Activated gamma-delta T cell treated with anti-CD3 and anti-CD28 coated beads, Interleukin-2, amount 50 U/mL, for 16 hours (primary cell): ENCODE measurements around the gene ZNF446.
A peak's percentile ranks its signal among the peaks of the same experiment; 100 is the strongest.
"Not testable (repeated sequence)": the region's sequence is repeated elsewhere in the genome, so short reads cannot be mapped to it uniquely, and the experiment has no call there.

Experiments
- DNase-seq: peaks from one replicate; pipeline ENCODE4 v3.0.0-alpha.2; 2020; ENCODE audit warnings: low read depth

Gene ZNF446

GRCh38 chr19:58470837-58471543, 5.2 kb upstream of the ZNF446 start:
- not testable (repeated sequence) for DNase-seq

- DNase-seq, result no peak
Observed at GRCh38 chr19:58471736-58472135, 4.4 kb upstream of the ZNF446 start.

GRCh38 chr19:58473775-58474174, 2.4 kb upstream of the ZNF446 start:
- no peak for DNase-seq

- DNase-seq, result no peak
Observed at GRCh38 chr19:58474291-58474996, 1.7 kb upstream of the ZNF446 start.

GRCh38 chr19:58474997-58475713, 997 bp upstream of the ZNF446 start:
- DNase-seq, result no peak

DNA sequence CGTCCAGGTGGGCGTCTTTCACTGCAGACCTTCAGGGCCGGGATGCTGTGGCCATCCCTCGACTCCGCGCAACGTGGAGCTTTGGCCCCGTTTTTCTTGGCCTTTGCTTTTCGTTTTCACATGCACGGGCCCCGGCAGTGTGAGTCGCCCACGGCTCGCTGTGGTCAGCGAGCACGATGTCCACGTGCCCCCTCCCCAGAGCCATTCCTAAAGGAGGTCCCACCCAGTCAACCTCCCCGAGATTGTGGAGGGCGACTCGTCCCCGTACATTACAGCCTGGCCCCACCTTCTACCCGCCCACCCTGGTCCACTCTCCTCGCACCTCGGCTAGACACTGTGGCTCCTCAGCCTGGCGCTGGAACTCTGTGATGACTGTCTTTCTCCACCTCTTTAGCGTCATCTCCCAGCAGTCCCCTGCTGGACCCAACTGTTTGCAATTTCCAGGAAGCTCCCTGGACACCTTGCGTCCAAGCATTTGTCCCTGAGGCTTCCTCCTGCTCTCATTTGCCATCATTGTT, 405 bp downstream of the ZNF446 start:
- DNase-seq, result no peak

DNA sequence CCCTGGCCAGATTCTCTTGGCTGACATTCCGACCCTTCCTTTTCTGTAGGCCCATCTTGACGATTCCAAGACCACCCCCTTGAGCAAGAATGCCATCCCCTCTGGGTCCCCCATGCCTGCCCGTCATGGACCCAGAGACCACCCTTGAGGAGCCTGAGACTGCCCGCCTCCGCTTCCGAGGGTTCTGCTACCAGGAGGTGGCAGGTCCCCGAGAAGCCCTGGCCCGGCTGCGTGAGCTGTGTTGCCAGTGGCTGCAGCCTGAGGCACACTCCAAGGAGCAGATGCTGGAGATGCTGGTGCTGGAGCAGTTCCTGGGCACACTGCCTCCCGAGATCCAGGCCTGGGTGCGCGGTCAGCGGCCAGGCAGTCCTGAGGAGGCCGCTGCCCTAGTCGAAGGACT, 978 bp downstream of the ZNF446 start:
- no peak for DNase-seq

DNA sequence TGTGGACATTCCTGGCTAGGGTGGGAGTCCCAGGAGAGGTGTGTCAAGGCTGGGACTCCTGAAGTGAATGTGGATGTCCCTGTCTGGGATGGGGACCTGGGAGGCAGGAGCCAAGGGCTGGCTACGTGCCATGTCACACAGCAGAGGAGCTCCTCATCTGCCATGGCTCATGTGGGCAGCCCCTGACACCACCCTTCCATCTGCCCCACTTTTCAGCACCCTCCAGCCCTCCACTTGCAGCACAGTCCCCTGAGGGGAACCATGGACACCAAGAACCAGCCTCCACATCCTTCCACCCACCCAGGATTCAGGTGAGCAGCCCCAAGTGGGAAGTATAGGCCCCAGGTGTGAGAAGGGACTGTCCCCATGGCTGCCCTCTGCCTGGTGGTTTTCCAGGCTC, 1.7 kb downstream of the ZNF446 start:
- DNase-seq, result no peak

DNA sequence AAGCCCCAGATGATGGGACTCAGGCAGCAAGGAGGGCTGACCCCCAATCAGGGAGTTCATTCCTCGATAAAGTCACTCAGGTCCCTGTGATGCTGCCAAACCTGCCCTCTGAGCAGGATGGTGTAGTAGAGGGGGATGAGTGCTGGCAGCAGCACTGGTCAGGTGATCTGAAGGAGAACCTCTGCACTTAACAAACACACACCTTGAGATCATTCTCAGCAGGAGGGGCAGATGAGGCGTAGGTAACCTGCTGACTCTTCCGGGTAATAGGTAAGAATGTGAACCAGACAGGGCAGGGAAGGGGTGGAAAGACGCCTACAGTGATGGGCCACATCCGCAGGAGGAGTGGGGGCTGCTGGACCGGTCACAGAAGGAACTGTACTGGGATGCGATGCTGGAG, 3.2 kb downstream of the ZNF446 start:
- DNase-seq, result no peak

GRCh38 chr19:58479736-58480480, 3.8 kb downstream of the ZNF446 start:
- no peak for DNase-seq

DNA sequence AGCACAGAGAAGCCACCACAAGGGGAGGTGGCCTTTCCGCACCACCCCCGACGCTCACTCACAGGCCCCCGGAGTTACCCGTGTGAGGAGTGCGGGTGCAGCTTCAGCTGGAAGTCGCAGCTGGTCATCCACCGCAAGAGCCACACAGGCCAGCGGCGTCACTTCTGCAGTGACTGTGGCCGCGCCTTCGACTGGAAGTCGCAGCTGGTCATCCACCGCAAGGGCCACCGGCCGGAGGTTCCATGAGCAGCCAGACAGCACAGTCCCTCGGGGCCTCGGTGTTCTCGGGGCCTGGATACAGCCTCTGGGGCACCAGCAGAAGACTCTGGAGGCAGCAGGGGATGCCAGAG, 4.3 kb downstream of the ZNF446 start:
- no peak for DNase-seq

DNA sequence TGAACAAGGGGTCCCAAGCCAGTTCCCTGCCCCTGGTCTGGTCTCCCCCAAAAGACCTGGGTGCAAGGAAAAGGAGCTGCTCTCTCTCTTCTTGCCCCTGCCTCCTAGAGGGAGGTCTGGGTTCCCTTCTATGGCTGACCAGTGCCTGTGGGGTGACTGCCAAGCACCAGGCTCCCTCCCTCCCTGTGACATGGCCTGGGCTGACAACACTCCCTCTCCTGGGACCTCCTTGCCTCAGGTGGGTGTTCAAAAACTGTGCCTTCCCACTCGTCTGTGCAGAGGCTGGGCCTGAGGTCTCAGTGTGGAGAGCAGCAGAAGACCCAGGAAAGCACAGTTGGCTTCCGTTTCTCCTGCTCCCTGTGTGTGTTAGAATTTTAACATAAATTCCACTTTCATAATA, 4.7 kb downstream of the ZNF446 start:
- no peak for DNase-seq

DNA sequence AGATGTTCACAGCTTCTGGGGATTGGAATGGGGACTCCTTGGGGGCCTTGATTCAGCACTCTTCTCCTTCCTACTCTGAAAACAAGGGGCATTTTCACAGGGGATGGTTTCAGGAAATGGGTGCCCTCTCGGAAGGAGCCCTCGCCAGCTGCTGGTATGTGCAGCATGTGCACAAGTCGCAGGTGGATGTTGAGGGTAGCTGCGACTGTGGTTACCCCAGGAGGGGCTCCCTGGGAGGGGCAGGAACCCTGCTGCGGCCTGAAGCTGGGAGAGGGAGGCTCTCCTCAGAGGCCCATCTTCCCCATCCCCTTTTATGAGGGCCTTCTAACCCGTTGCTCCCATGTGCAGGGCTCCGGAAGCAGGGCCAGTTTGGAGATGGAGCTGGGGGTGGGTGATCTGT, 6.2 kb downstream of the ZNF446 start:
- DNase-seq, result no peak

- no peak for DNase-seq
Observed at GRCh38 chr19:58483776-58484175, 7.6 kb downstream of the ZNF446 start.

DNA sequence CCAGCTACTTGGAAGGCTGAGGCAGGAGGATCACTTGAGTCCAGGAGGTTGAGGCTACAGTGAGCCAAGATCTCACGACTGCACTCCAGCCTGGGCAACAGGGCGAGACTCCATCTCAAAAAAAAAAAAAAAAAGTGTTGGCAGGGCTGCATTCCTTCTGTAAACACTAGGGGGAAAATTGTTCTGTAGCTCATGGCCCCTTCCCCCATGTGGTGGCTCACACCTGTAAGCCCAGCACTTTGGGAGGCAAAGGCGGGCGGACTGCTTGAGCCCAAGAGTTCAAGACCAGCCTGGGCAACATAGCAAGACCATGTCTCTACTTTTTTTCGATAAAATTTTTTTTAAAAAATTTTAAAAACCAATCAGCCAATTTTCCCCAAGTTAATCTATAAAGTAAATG, 8.2 kb downstream of the ZNF446 start:
- DNase-seq, result not testable (repeated sequence)

- no peak for DNase-seq
Observed at GRCh38 chr19:58491393-58491792, 15.2 kb downstream of the ZNF446 start.

DNA sequence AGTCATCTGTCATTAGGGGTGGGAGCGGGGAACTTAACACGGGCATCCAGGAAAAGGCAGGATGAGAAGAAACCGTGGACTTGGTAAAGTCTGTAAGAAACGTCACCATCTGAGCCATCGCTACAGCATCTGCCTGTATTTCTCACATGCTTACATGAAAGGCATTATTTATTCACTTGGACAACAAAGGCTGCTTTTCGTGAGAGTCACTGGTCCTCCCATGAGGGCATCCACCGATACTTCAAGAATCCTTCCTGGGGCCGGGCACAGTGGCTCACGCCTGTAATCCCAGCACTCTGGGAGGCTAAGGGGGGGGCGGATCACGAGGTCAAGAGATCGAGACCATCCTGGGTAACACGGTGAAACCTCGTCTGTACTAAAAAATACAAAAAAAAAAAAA, 16.1 kb downstream of the ZNF446 start:
- no peak for DNase-seq

GRCh38 chr19:58497634-58498170, 21.6 kb downstream of the ZNF446 start:
- DNase-seq, result no peak

GRCh38 chr19:58498316-58499020, 22.3 kb downstream of the ZNF446 start:
- no peak for DNase-seq

DNA sequence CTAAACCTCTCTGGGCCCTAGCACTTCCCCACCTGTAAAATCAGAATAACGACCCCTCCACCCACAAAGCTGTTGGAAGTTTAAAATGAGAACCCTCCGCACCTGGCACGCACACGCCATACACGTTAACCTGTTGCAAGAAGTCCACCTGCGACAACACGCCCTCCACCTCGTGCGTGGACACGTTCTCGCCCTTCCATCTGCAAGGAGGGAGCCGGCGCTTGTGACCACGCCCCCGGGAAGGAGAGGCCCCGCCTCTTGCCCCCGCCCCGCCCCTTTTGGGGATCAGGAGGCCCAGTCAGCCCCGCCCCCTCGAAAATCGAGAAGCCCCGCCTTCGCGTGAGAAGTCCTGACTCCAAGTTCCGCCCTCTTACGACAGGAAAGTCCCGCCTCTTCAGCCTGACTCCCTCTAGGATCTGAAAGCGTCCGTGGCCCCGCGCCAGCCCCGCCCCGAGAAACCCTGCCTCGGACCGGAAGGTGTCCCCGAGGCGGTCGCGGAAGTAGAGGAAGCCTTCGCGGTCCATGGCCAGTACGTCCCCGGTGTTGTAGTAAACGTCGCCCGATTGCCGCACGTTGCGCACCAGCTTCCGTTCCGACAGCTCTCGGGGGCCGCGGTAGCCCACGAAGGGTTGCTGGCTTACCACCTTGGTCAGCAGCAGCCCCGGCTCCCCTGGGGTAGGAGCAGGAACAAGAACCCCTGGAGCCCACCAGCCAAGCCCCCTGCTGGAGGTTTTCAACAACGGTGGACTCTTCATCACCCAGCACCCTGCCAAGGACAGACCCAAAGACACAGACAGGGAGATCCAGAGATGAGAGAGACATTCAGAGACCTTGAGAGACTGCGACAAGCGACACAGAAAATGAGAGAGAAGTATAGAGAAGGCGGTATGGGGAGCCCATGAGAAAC, 23.1 kb downstream of the ZNF446 start:
- peak; percentile 93 for DNase-seq
